A172 (cell line): Measurements from ENCODE around the gene CEP95. TPM values are rescaled to one million over a fixed set of nuclear protein-coding genes. Genes with fewer than 3 reads are reported as not detected.
"Not testable (repeated sequence)": the region's sequence is repeated elsewhere in the genome, so short reads cannot be mapped to it uniquely, and the experiment has no call there.

Experiments
- DNase-seq: peaks from one replicate; pipeline ENCODE4 v3.0.0-alpha.2; 2015; ENCODE audit warnings: low spot score
- total RNA-seq: library from RNA; depleted of rRNA; stranded (reverse); fragments of >200 nt; shearing (Covaris generic); gene quantifications from 2 replicates; pipeline ENCODE4 v1.2.3, GENCODE V29; 2014

The CEP95 gene
- total RNA-seq, 1 experiment from 2014 or later: 36.7 TPM

GRCh38 chr17:64495300-64495699 lies 11.5 kb upstream of the CEP95 start:
- DNase-seq: not testable (repeated sequence)

- DNase-seq: no peak
These were observed 10.4 kb upstream of the CEP95 start for GRCh38 chr17:64496348-64496785.

- DNase-seq: peak; percentile 87
These were observed 9.8 kb upstream of the CEP95 start, which contains the start of gene POLG2 for GRCh38 chr17:64496786-64497564. Gene POLG2, minus strand, starts transcription at chr17:64497054. Its CDS starts 86 bp downstream, at chr17:64496968.

GRCh38 chr17:64497565-64498035 lies 9.2 kb upstream of the CEP95 start:
- no peak for DNase-seq

GRCh38 chr17:64498308-64499203 lies 8.2 kb upstream of the CEP95 start:
- no peak for DNase-seq

GRCh38 chr17:64499805-64500486 lies 6.8 kb upstream of the CEP95 start:
- DNase-seq: no peak

- no peak for DNase-seq
These were observed 6.3 kb upstream of the CEP95 start for GRCh38 chr17:64500487-64500859.

- no peak for DNase-seq
These were observed 5.7 kb upstream of the CEP95 start for GRCh38 chr17:64500862-64501765.

- no peak for DNase-seq
These were observed 4.8 kb upstream of the CEP95 start for GRCh38 chr17:64502021-64502420.

- no peak for DNase-seq
These were observed 4.0 kb upstream of the CEP95 start for GRCh38 chr17:64502809-64503208.

GRCh38 chr17:64503341-64503740 lies 3.4 kb upstream of the CEP95 start:
- DNase-seq: no peak

- DNase-seq: no peak
These were observed 2.7 kb upstream of the CEP95 start for GRCh38 chr17:64503821-64504768.

- peak; percentile 47 for DNase-seq
These were observed 1.9 kb upstream of the CEP95 start for GRCh38 chr17:64504769-64505339.

GRCh38 chr17:64505340-64506200 lies 1.2 kb upstream of the CEP95 start:
- peak; percentile 66 for DNase-seq

- DNase-seq: peak; percentile 98
These were observed 589 bp upstream of the CEP95 start, which contains the start of gene DDX5 for GRCh38 chr17:64506201-64506575. Gene DDX5, minus strand, starts transcription at chr17:64506289. Its CDS starts 170 bp downstream, at chr17:64506119.

GRCh38 chr17:64507413-64507782 lies 621 bp downstream of the CEP95 start:
- DNase-seq: peak; percentile 76

GRCh38 chr17:64508683-64509082 lies 1.9 kb downstream of the CEP95 start:
- no peak for DNase-seq

GRCh38 chr17:64509179-64509578 lies 2.4 kb downstream of the CEP95 start:
- no peak for DNase-seq
